HCT116 (cell line): ENCODE results near the gene GAB2. TPM values are rescaled to one million over a fixed set of nuclear protein-coding genes. Genes with fewer than 3 reads are reported as not detected.

Experiments
- ATAC-seq: fragments of 200-7000 bp; cut with Tn5 transposase; 2 replicates; pipeline ENCODE4 v1.9.1; 2020; ENCODE audit warnings: mild to moderate bottlenecking, moderate library complexity
- BruUV-seq: library from RNA; stranded (reverse); fragments of 400-500 nt; replicated peaks from 2 replicates; lab custom pipeline; 2021; lab: Mats Ljungman, UMichigan
- CTCF ChIA-PET: fragments of 300-600 bp; sonication (Branson Sonifier 250); formaldehyde crosslinking; loops from one replicate; lab custom pipeline; 2021; ENCODE audit warnings: antibody characterized with exemption; lab: Charles Lee
- POLR2A ChIA-PET: fragments of 300-600, 350-600 bp; sonication (Branson Sonifier 250); formaldehyde crosslinking; loops from one replicate; lab custom pipeline; 2021; ENCODE audit warnings: antibody characterized with exemption; lab: Charles Lee
- RAD21 ChIA-PET, 2 experiments: fragments of 300-600 bp; sonication (Branson Sonifier 250); formaldehyde crosslinking; loops; one replicate each; lab custom pipeline; 2023; ENCODE audit warnings: low total read pairs in 2 of 2; ENCODE audit not compliant: uncharacterized antibody in 2 of 2, unreplicated experiment in 2 of 2, low non-redundant PET in 1 of 2; lab: Charles Lee
- DNase-seq: peaks from one replicate; pipeline ENCODE4 v3.0.0-alpha.2; 2010; ENCODE audit warnings: low read depth, low spot score
- H2AFZ ChIP-seq: fragments of 200-600 bp; shearing (Covaris generic), sonication (generic); 2 replicates; pipeline ENCODE4 v1.6.1; 2017; ENCODE audit warnings: low read depth, mixed run types, mixed read lengths, antibody characterized with exemption, low read length; ENCODE audit not compliant: poor library complexity, severe bottlenecking
- H3K27ac ChIP-seq: 2 replicates; pipeline ENCODE4 v1.5.1; 2012; ENCODE audit warnings: low read depth, low read length
- H3K27me3 ChIP-seq: fragments of 200-600 bp; sonication (generic); 2 replicates; pipeline ENCODE4 v1.6.1; 2016; ENCODE audit warnings: mixed run types, low read length, mixed read lengths; ENCODE audit not compliant: insufficient read depth
- H3K36me3 ChIP-seq, 2 experiments: fragments of 200-500 bp in 1 of 2; fragments of 200-600 bp in 1 of 2; sonication (Bioruptor generic) in 1 of 2; sonication (generic) in 1 of 2; 2 replicates each; pipeline versions ENCODE4 v1.5.1 to v1.6.1; 2014 to 2016; ENCODE audit warnings: low read length in 2 of 2, inconsistent platforms in 1 of 2, mixed read lengths in 1 of 2, mixed run types in 1 of 2; ENCODE audit not compliant: insufficient read depth in 2 of 2, control insufficient read depth in 1 of 2
- H3K4me1 ChIP-seq, 2 experiments: fragments of 200-600 bp in 1 of 2; sonication (generic) in 1 of 2; 2 replicates each; pipeline versions ENCODE4 v1.5.1 to v1.6.1; 2012 to 2017; ENCODE audit warnings: low read length in 2 of 2, inconsistent platforms in 1 of 2, mild to moderate bottlenecking in 1 of 2, mixed read lengths in 1 of 2, mixed run types in 1 of 2, moderate library complexity in 1 of 2; ENCODE audit not compliant: insufficient read depth in 2 of 2, control insufficient read depth in 1 of 2
- H3K4me2 ChIP-seq: fragments of 200-600 bp; sonication (generic); 2 replicates; pipeline ENCODE4 v1.6.1; 2017; ENCODE audit warnings: mixed run types, low read length, mixed read lengths
- H3K4me3 ChIP-seq, 2 experiments: fragments of 200-600 bp in 1 of 2; sonication (generic) in 1 of 2; replicated peaks in 1 of 2; 2 replicates each; pipeline ENCODE4 v1.5.1; 2011 to 2016; ENCODE audit warnings: low read length in 2 of 2, control low read depth in 1 of 2, low read depth in 1 of 2, mild to moderate bottlenecking in 1 of 2, mixed read lengths in 1 of 2, mixed run types in 1 of 2
- H3K79me2 ChIP-seq: fragments of 200-600 bp; sonication (generic); 2 replicates; pipeline ENCODE4 v1.6.1; 2017; ENCODE audit warnings: mild to moderate bottlenecking, mixed run types, low read length, moderate library complexity, mixed read lengths; ENCODE audit not compliant: insufficient read depth
- H3K9ac ChIP-seq: fragments of 200-600 bp; sonication (generic); 2 replicates; pipeline ENCODE4 v1.6.1; 2016; ENCODE audit warnings: low read length, mixed read lengths
- H3K9me2 ChIP-seq: fragments of 200-600 bp; sonication (generic), shearing (Covaris generic); 2 replicates; pipeline ENCODE4 v1.6.1; 2017; ENCODE audit warnings: mixed run types, mild to moderate bottlenecking, moderate library complexity; ENCODE audit not compliant: insufficient read depth
- H3K9me3 ChIP-seq, 2 experiments: fragments of 200-500 bp in 1 of 2; fragments of 200-600 bp in 1 of 2; sonication (Bioruptor generic) in 1 of 2; sonication (generic) in 1 of 2; 2 replicates each; pipeline ENCODE4 v1.6.1; 2014 to 2017; ENCODE audit warnings: low read length in 2 of 2, mixed read lengths in 2 of 2, inconsistent platforms in 1 of 2, low read depth in 1 of 2, mild to moderate bottlenecking in 1 of 2, mixed run types in 1 of 2, moderate library complexity in 1 of 2; ENCODE audit not compliant: control insufficient read depth in 1 of 2, insufficient read depth in 1 of 2
- H4K20me1 ChIP-seq: fragments of 200-600 bp; sonication (generic), shearing (Covaris generic); 2 replicates; pipeline ENCODE4 v1.6.1; 2017; ENCODE audit warnings: mixed run types, mild to moderate bottlenecking, moderate library complexity; ENCODE audit not compliant: insufficient read depth
- CEBPB ChIP-seq: IDR thresholded peaks from 2 replicates; pipeline ENCODE4 v1.6.1; 2012; ENCODE audit warnings: low read depth
- EGR1 ChIP-seq: IDR thresholded peaks from 2 replicates; pipeline ENCODE4 v1.6.1; 2012; ENCODE audit warnings: low read depth
- ELF1 ChIP-seq: IDR thresholded peaks from 2 replicates; pipeline ENCODE4 v1.6.1; 2012; ENCODE audit warnings: low read depth, borderline replicate concordance
- EZH2 ChIP-seq: fragments of 200-600 bp; sonication (generic); IDR thresholded peaks from 2 replicates; pipeline ENCODE4 v1.6.1; 2017; ENCODE audit warnings: antibody characterized with exemption, mixed run types
- POLR2A ChIP-seq: IDR thresholded peaks from 2 replicates; pipeline ENCODE4 v1.7.0; 2011; ENCODE audit warnings: borderline replicate concordance; ENCODE audit not compliant: insufficient read depth, insufficient read length; ENCODE audit errors: extremely low read depth
- POLR2AphosphoS5 ChIP-seq: IDR thresholded peaks from 2 replicates; pipeline ENCODE4 v1.6.1; 2011; ENCODE audit warnings: mild to moderate bottlenecking, low read depth, low read length, moderate library complexity
- SIN3A ChIP-seq: IDR thresholded peaks from 2 replicates; pipeline ENCODE4 v1.6.1; 2012; ENCODE audit warnings: low read depth
- SP1 ChIP-seq: IDR thresholded peaks from 2 replicates; pipeline ENCODE4 v1.6.1; 2012; ENCODE audit warnings: low read depth
- SRF ChIP-seq: IDR thresholded peaks from 2 replicates; pipeline ENCODE4 v1.6.1; 2012; ENCODE audit warnings: low read depth
- TCF7L2 ChIP-seq: IDR thresholded peaks from 2 replicates; pipeline ENCODE4 v1.7.0; 2011; ENCODE audit warnings: borderline replicate concordance, inconsistent platforms; ENCODE audit not compliant: insufficient read depth, insufficient read length; ENCODE audit errors: extremely low read depth
- ZFX ChIP-seq: fragments of 450-650 bp; IDR thresholded peaks from 2 replicates; pipeline ENCODE4 v1.6.1; 2017
- ZNF274 ChIP-seq: fragments of 200-500 bp; sonication (Bioruptor generic); IDR thresholded peaks from 2 replicates; pipeline ENCODE4 v1.6.1; 2014; ENCODE audit warnings: mild to moderate bottlenecking, low read depth, low read length, inconsistent platforms
- intact Hi-C: fragments of 100-400 bp; cut with micrococcal nuclease; formaldehyde crosslinking; loops from 2 replicates; pipeline ENCODE4 v1.10.0; 2022
- total RNA-seq: library from RNA; stranded (reverse); gene quantifications from one replicate; pipeline ENCODE4 v1.2.1, GENCODE V29; 2021; ENCODE audit not compliant: unreplicated experiment
- TF ChIP-seq, protein P1 (sequence below), 3 experiments: fragments of 200-600 bp in 1 of 3; sonication (generic) in 1 of 3; IDR thresholded peaks in 2 of 3; conservative IDR thresholded peaks in 1 of 3; 2 replicates each; pipeline ENCODE4 v1.5.1; 2012 to 2017; ENCODE audit warnings: low read depth in 2 of 3, low read length in 2 of 3, antibody characterized with exemption in 1 of 3, borderline replicate concordance in 1 of 3, control low read depth in 1 of 3, mild to moderate bottlenecking in 1 of 3, mixed read lengths in 1 of 3, mixed run types in 1 of 3, moderate library complexity in 1 of 3; ENCODE audit not compliant: insufficient read depth in 1 of 3
- TF ChIP-seq, protein P2 (sequence below): IDR thresholded peaks from 2 replicates; pipeline ENCODE4 v1.6.1; 2012
- TF ChIP-seq, protein P3 (sequence below): IDR thresholded peaks from 2 replicates; pipeline ENCODE4 v1.6.1; 2012
- TF ChIP-seq, protein P4 (sequence below): IDR thresholded peaks from 2 replicates; pipeline ENCODE4 v1.6.1; 2011; ENCODE audit warnings: mild to moderate bottlenecking, low read length, moderate library complexity; ENCODE audit not compliant: insufficient replicate concordance; ENCODE audit errors: extremely low read depth

The GAB2 gene
- total RNA-seq, 1 experiment from 2014 or later: 1.9 TPM

DNA sequence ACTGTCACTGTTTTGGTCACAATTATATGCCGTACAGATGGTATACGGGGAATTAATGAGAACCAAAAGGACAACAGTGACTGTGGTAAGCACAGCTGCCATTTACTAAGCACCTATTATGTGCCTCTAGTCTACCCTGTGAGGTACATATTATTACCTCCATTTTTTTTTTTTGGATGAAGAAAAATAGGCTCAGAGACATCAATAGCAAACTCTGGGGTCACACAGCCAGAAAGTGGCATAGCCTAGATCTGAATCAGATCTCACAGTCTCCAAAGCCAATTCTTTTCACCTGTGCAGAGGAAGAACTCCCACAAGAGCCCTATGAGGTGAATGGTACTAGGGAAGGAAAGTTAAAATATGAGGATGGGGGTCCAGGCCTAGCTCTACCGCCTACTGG lies 160.0 kb downstream of the GAB2 start:
- Histone ChIP-seq H3K27ac (no peak overlapping the region), H3K4me3 (no peak overlapping the region), H3K27me3 (no peaks in the 10 kb centered on the region), H3K9ac (no peak overlapping the region), H4K20me1 (no peaks in the 10 kb centered on the region), H3K36me3 (no peaks in the 10 kb centered on the region), H3K9me3 (no peaks in the 10 kb centered on the region), H3K4me2 (no peak overlapping the region), H3K79me2 (no peaks in the 10 kb centered on the region), H3K9me2 (no peaks in the 10 kb centered on the region), H2AFZ (no peak overlapping the region), H3K4me1 (no peaks in the 10 kb centered on the region)
- CTCF ChIA-PET: no interaction called here
- RAD21 ChIA-PET: no interaction called here
- no TSS peak for BruUV-seq
- ATAC-seq (no peak), DNase-seq (no peak)
- TF ChIP-seq SIN3A (no peak), SRF (no peak), POLR2AphosphoS5 (no peak), ZNF274 (no peak), ELF1 (no peak), SP1 (no peak), ZFX (no peak), CEBPB (no peak), EZH2 (no peak), EGR1 (no peak), TCF7L2 (no peak), POLR2A (no peak)
- TF ChIP-seq, protein P1, sequence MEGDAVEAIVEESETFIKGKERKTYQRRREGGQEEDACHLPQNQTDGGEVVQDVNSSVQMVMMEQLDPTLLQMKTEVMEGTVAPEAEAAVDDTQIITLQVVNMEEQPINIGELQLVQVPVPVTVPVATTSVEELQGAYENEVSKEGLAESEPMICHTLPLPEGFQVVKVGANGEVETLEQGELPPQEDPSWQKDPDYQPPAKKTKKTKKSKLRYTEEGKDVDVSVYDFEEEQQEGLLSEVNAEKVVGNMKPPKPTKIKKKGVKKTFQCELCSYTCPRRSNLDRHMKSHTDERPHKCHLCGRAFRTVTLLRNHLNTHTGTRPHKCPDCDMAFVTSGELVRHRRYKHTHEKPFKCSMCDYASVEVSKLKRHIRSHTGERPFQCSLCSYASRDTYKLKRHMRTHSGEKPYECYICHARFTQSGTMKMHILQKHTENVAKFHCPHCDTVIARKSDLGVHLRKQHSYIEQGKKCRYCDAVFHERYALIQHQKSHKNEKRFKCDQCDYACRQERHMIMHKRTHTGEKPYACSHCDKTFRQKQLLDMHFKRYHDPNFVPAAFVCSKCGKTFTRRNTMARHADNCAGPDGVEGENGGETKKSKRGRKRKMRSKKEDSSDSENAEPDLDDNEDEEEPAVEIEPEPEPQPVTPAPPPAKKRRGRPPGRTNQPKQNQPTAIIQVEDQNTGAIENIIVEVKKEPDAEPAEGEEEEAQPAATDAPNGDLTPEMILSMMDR (IDR thresholded peaks at IDR 0.05 in 2 of 3, conservative IDR thresholded peaks at IDR 0.05 in 1 of 3; ENCODE audit: borderline replicate concordance in 1 of 3, insufficient read depth in 1 of 3, low read depth in 2 of 3, low read length in 2 of 3): no peak
- TF ChIP-seq, protein P2, sequence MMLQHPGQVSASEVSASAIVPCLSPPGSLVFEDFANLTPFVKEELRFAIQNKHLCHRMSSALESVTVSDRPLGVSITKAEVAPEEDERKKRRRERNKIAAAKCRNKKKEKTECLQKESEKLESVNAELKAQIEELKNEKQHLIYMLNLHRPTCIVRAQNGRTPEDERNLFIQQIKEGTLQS: no peak
- TF ChIP-seq, protein P3, sequence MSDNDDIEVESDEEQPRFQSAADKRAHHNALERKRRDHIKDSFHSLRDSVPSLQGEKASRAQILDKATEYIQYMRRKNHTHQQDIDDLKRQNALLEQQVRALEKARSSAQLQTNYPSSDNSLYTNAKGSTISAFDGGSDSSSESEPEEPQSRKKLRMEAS: no peak
- TF ChIP-seq, protein P4, sequence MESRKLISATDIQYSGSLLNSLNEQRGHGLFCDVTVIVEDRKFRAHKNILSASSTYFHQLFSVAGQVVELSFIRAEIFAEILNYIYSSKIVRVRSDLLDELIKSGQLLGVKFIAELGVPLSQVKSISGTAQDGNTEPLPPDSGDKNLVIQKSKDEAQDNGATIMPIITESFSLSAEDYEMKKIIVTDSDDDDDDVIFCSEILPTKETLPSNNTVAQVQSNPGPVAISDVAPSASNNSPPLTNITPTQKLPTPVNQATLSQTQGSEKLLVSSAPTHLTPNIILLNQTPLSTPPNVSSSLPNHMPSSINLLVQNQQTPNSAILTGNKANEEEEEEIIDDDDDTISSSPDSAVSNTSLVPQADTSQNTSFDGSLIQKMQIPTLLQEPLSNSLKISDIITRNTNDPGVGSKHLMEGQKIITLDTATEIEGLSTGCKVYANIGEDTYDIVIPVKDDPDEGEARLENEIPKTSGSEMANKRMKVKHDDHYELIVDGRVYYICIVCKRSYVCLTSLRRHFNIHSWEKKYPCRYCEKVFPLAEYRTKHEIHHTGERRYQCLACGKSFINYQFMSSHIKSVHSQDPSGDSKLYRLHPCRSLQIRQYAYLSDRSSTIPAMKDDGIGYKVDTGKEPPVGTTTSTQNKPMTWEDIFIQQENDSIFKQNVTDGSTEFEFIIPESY: no peak
- intact Hi-C loops: no loop called here
- POLR2A ChIA-PET: no interaction called here
